H1 (cell line): ENCODE results near the gene ST14. TPM values are rescaled to one million over a fixed set of nuclear protein-coding genes. Genes with fewer than 3 reads are reported as not detected.

Experiments
- CTCF ChIA-PET: fragments of 300-600 bp; sonication (Branson Sonifier 250); formaldehyde crosslinking; loops from one replicate; lab custom pipeline; 2021; ENCODE audit not compliant: partially characterized antibody; lab: Charles Lee
- POLR2A ChIA-PET: fragments of 300-600 bp; sonication (Branson Sonifier 250); formaldehyde crosslinking; loops from one replicate; lab custom pipeline; 2021; ENCODE audit warnings: inconsistent platforms; ENCODE audit not compliant: partially characterized antibody; lab: Charles Lee
- DNase-seq, 2 experiments: peaks; one replicate each; pipeline versions ENCODE4 v3.0.0 to v3.0.0-alpha.2; 2010 to 2022; ENCODE audit warnings: low spot score in 2 of 2, low read depth in 1 of 2, mixed read lengths in 1 of 2
- FAIRE-seq: peaks from 2 replicates; lab custom pipeline; 2011; peaks lifted over from hg19 to GRCh38; lab: Jason Lieb, UNC
- H2AFZ ChIP-seq: 2 replicates; pipeline ENCODE4 v1.8.1; 2012; ENCODE audit warnings: low read length, inconsistent platforms
- H2AK5ac ChIP-seq: 2 replicates; pipeline ENCODE4 v1.6.1; 2013; ENCODE audit warnings: low read depth, low read length
- H2BK120ac ChIP-seq: replicated peaks from 2 replicates; pipeline ENCODE3; 2013; ENCODE audit warnings: low read depth, low read length, inconsistent platforms
- H2BK12ac ChIP-seq: 2 replicates; pipeline ENCODE4 v1.6.1; 2013; ENCODE audit warnings: low read depth, low read length
- H2BK15ac ChIP-seq: 2 replicates; pipeline ENCODE4 v1.6.1; 2013; ENCODE audit warnings: low read length
- H2BK20ac ChIP-seq: 2 replicates; pipeline ENCODE4 v1.6.1; 2013; ENCODE audit warnings: low read length
- H2BK5ac ChIP-seq: 2 replicates; pipeline ENCODE4 v1.6.1; 2013; ENCODE audit warnings: low read depth, low read length
- H3K14ac ChIP-seq: 2 replicates; pipeline ENCODE4 v1.6.1; 2013; ENCODE audit warnings: inconsistent platforms; ENCODE audit not compliant: insufficient read length
- H3K18ac ChIP-seq: 2 replicates; pipeline ENCODE4 v1.6.1; 2013; ENCODE audit warnings: low read length; ENCODE audit errors: extremely low read depth
- H3K23ac ChIP-seq: 2 replicates; pipeline ENCODE4 v1.6.1; 2013; ENCODE audit warnings: inconsistent platforms; ENCODE audit not compliant: insufficient read length
- H3K23me2 ChIP-seq: 2 replicates; pipeline ENCODE4 v1.6.1; 2013; ENCODE audit warnings: low read depth, low read length
- H3K27ac ChIP-seq: 2 replicates; pipeline ENCODE4 v1.6.1; 2011; ENCODE audit warnings: low read depth, low read length, inconsistent platforms
- H3K27me3 ChIP-seq, 4 experiments: replicated peaks in 1 of 4; 1 replicate in 1 of 4; 2 replicates in 3 of 4; pipeline versions ENCODE4 v1.6.1 to v1.8.1; 2011 to 2013; ENCODE audit warnings: low read length in 3 of 4, mild to moderate bottlenecking in 3 of 4, inconsistent platforms in 2 of 4, mixed read lengths in 2 of 4, moderate library complexity in 1 of 4; ENCODE audit not compliant: control insufficient read depth in 3 of 4, insufficient read depth in 3 of 4; ENCODE audit errors: extremely low read depth in 1 of 4
- H3K36me3 ChIP-seq, 4 experiments: 2 replicates each; pipeline versions ENCODE4 v1.6.1 to v1.8.1; 2011 to 2013; ENCODE audit warnings: mild to moderate bottlenecking in 4 of 4, low read length in 3 of 4, moderate library complexity in 2 of 4, control low read depth in 1 of 4, inconsistent platforms in 1 of 4; ENCODE audit not compliant: insufficient read depth in 4 of 4, control insufficient read depth in 2 of 4
- H3K4ac ChIP-seq: replicated peaks from 2 replicates; pipeline ENCODE3; 2013; ENCODE audit warnings: low read length, low read depth, mixed read lengths, inconsistent platforms; ENCODE audit not compliant: insufficient read length
- H3K4me1 ChIP-seq, 4 experiments: replicated peaks in 1 of 4; 1 replicate in 1 of 4; 2 replicates in 3 of 4; pipeline versions ENCODE4 v1.6.1 to v1.8.1; 2011 to 2013; ENCODE audit warnings: low read length in 3 of 4, inconsistent platforms in 2 of 4, mixed read lengths in 1 of 4; ENCODE audit not compliant: insufficient read depth in 4 of 4, control insufficient read depth in 3 of 4
- H3K4me2 ChIP-seq, 2 experiments: 2 replicates each; pipeline versions ENCODE4 v1.6.1 to v1.8.1; 2011 to 2013; ENCODE audit warnings: low read depth in 2 of 2, low read length in 2 of 2, control low read depth in 1 of 2, inconsistent platforms in 1 of 2, mild to moderate bottlenecking in 1 of 2; ENCODE audit not compliant: insufficient read depth in 1 of 2
- H3K4me3 ChIP-seq, 4 experiments: fragments of 200-600, 300-600 bp in 1 of 4; sonication (generic), shearing (Covaris generic), sonication (Bioruptor Twin) in 1 of 4; 2 replicates each; pipeline versions ENCODE4 v1.5.1 to v1.8.1; 2011 to 2016; ENCODE audit warnings: low read length in 4 of 4, low read depth in 3 of 4, control low read depth in 2 of 4, inconsistent platforms in 2 of 4, mild to moderate bottlenecking in 2 of 4, mixed read lengths in 1 of 4, moderate library complexity in 1 of 4; ENCODE audit not compliant: insufficient read depth in 2 of 4; ENCODE audit errors: extremely low read depth in 1 of 4
- H3K56ac ChIP-seq: replicated peaks from 2 replicates; pipeline ENCODE3; 2013; ENCODE audit warnings: low read depth, mild to moderate bottlenecking, mixed read lengths, low read length, inconsistent platforms; ENCODE audit not compliant: insufficient read length
- H3K79me1 ChIP-seq: 2 replicates; pipeline ENCODE4 v1.6.1; 2013; ENCODE audit warnings: low read depth, low read length, control low read depth
- H3K79me2 ChIP-seq, 2 experiments: 2 replicates each; pipeline versions ENCODE4 v1.6.1 to v1.8.1; 2012 to 2013; ENCODE audit warnings: low read length in 2 of 2, mild to moderate bottlenecking in 2 of 2, inconsistent platforms in 1 of 2; ENCODE audit not compliant: insufficient read depth in 2 of 2, control insufficient read depth in 1 of 2
- H3K9ac ChIP-seq, 4 experiments: replicated peaks in 1 of 4; 1 replicate in 1 of 4; 2 replicates in 3 of 4; pipeline versions ENCODE4 v1.6.1 to v1.8.1; 2011 to 2013; ENCODE audit warnings: low read depth in 3 of 4, low read length in 3 of 4, control low read depth in 2 of 4, mild to moderate bottlenecking in 2 of 4, moderate library complexity in 2 of 4, inconsistent platforms in 1 of 4; ENCODE audit errors: extremely low read depth in 1 of 4
- H3K9me3 ChIP-seq, 2 experiments: 2 replicates each; pipeline versions ENCODE4 v1.6.1 to v1.8.1; 2012 to 2013; ENCODE audit warnings: mild to moderate bottlenecking in 2 of 2, moderate library complexity in 2 of 2, control low read depth in 1 of 2, inconsistent platforms in 1 of 2, low read depth in 1 of 2, low read length in 1 of 2, mixed read lengths in 1 of 2; ENCODE audit not compliant: insufficient read depth in 2 of 2
- H4K20me1 ChIP-seq, 2 experiments: replicated peaks in 1 of 2; 2 replicates each; pipeline versions ENCODE3 to v1.8.1; 2011 to 2013; ENCODE audit warnings: inconsistent platforms in 2 of 2, low read length in 2 of 2, mild to moderate bottlenecking in 1 of 2; ENCODE audit not compliant: insufficient read depth in 2 of 2, control insufficient read depth in 1 of 2
- H4K5ac ChIP-seq: 2 replicates; pipeline ENCODE4 v1.6.1; 2013; ENCODE audit warnings: low read length, low read depth, mixed read lengths, inconsistent platforms; ENCODE audit not compliant: insufficient read length
- H4K8ac ChIP-seq: 2 replicates; pipeline ENCODE4 v1.8.0; 2013; ENCODE audit warnings: mild to moderate bottlenecking, moderate library complexity, low read length, inconsistent platforms; ENCODE audit not compliant: insufficient read depth; ENCODE audit errors: extremely low read depth
- H4K91ac ChIP-seq: replicated peaks from 2 replicates; pipeline ENCODE3; 2013; ENCODE audit warnings: low read length, mixed read lengths, inconsistent platforms; ENCODE audit not compliant: insufficient read length
- ASH2L ChIP-seq: fragments of 200-600, 300-600 bp; sonication (generic); IDR thresholded peaks from one replicate; pipeline ENCODE4 v1.7.1; 2017; ENCODE audit warnings: low read length
- CBX8 ChIP-seq: fragments of 300-800, 300-1000 bp; sonication (generic); IDR thresholded peaks from 2 replicates; pipeline ENCODE4 v1.7.1; 2016; ENCODE audit warnings: low read depth, low read length, borderline replicate concordance
- CHD2 ChIP-seq: IDR thresholded peaks from 2 replicates; pipeline ENCODE4 v1.6.1; 2012; ENCODE audit warnings: low read length, improper control_type of control experiment
- POLR2A ChIP-seq, 2 experiments: IDR thresholded peaks; 1 replicate in 1 of 2; 2 replicates in 1 of 2; pipeline ENCODE4 v1.6.1; 2011; ENCODE audit warnings: low read depth in 2 of 2, low read length in 2 of 2, mild to moderate bottlenecking in 2 of 2; ENCODE audit errors: control extremely low read depth in 1 of 2
- RNF2 ChIP-seq: fragments of 200-900, 300-1000 bp; sonication (generic); IDR thresholded peaks from 2 replicates; pipeline ENCODE4 v1.7.1; 2016; ENCODE audit warnings: borderline replicate concordance, low read depth, mild to moderate bottlenecking, antibody characterized with exemption, low read length; ENCODE audit not compliant: poor library complexity, severe bottlenecking; ENCODE audit errors: missing control alignments
- SIN3A ChIP-seq, 2 experiments: IDR thresholded peaks in 1 of 2; conservative IDR thresholded peaks in 1 of 2; 2 replicates each; pipeline ENCODE4 v1.6.1; 2011 to 2012; ENCODE audit warnings: low read length in 2 of 2, improper control_type of control experiment in 1 of 2, low read depth in 1 of 2, mild to moderate bottlenecking in 1 of 2
- SUZ12 ChIP-seq: fragments of 200-600 bp; sonication (generic); IDR thresholded peaks from 2 replicates; pipeline ENCODE4 v1.6.1; 2012; ENCODE audit warnings: mild to moderate bottlenecking, inconsistent platforms, low read length, moderate library complexity, mixed read lengths
- WGBS, 2 experiments: shearing (Covaris generic) in 1 of 2; methylation state at CpG; one replicate each; pipeline versions ENCODE4 v1.1.6 to v1.1.7; 2013 to 2015; ENCODE audit warnings: low lambda C conversion rate in 2 of 2, mixed read lengths in 2 of 2, inconsistent platforms in 1 of 2, low coverage in 1 of 2, missing lambda C conversion rate in 1 of 2; ENCODE audit not compliant: insufficient replicate concordance in 2 of 2, insufficient coverage in 1 of 2, insufficient read length in 1 of 2; ENCODE audit errors: extremely low coverage in 1 of 2, missing lambda C conversion rate in 1 of 2; 5-methylcytosine and 5-hydroxymethylcytosine counted together
- polyA plus RNA-seq, 7 experiments: library from polyadenylated mRNA; depleted of rRNA in 3 of 7; stranded (reverse) in 5 of 7; unstranded in 2 of 7; fragments of >200 nt in 5 of 7; fragments of 200-250 nt in 2 of 7; gene quantifications; 1 replicate in 5 of 7; 2 replicates in 1 of 7; 4 replicates in 1 of 7; pipeline versions ENCODE4 v1.2.1 to v1.2.3, GENCODE V29; 2011 to 2013; ENCODE audit warnings: missing spikeins in 2 of 7, mixed read lengths in 2 of 7
- total RNA-seq: library from RNA; stranded (reverse); fragmentation: NEBNext Ultra II Directional; extraction: Animal tissue kit (Norgen Biotek cat#: 25700); gene quantifications from 2 replicates; pipeline ENCODE4 v1.2.1, GENCODE V29; 2021

Gene ST14
- total and polyA plus RNA-seq, 2 of the 8 experiments (the other 6 are each of a cell fraction or from before 2014, with no cell fraction given), result 22.4 to 24.9 TPM

DNA sequence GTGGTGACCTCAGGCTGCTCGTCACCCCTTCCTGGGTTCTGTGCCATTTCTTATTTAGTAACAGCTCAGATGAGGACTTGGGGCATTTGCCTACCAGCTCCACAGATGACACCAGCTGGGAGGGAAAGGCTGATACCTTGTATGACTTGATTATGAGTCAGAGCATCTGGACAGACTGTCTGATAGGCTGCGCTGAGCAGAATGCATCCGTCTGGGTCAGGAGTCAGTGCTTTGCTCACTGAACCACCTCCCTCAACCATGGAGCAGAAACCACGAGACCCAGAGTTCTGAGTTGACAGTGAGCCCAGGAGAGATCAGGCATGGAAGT is 6.8 kb downstream of the ST14 start:
- H3K4me1 ChIP-seq, result peaks cover 0 to 6% (median under 1%) of the 10 kb centered on the region in 4 experiments; a peak in 3 of 7 replicates
- H3K4me2 ChIP-seq, result no peak overlapping the region
- H3K4me3 ChIP-seq, result no peak overlapping the region
- H3K18ac ChIP-seq, result no peak overlapping the region
- H3K36me3 ChIP-seq, result no peaks in the 10 kb centered on the region
- no peaks in the 10 kb centered on the region for H3K79me2 ChIP-seq
- no peak overlapping the region for H3K56ac ChIP-seq
- ChIA-PET CTCF (interaction anchor here (0.7 to 2.5 kb wide), 3 partner anchors 11 to 34 kb away, joined by 3 to 7 read pairs (median 3); no protein-coding TSS in a partner anchor), POLR2A (no interaction called here)
- H2BK20ac ChIP-seq, result no peak overlapping the region
- no peak overlapping the region for H4K5ac ChIP-seq
- H2BK5ac ChIP-seq, result no peak overlapping the region
- H3K4ac ChIP-seq, result no peak overlapping the region
- H3K23ac ChIP-seq, result no peak overlapping the region
- H3K27ac ChIP-seq, result no peak overlapping the region
- FAIRE-seq, result no peak
- H3K9me3 ChIP-seq, result no peaks in the 10 kb centered on the region
- H2AK5ac ChIP-seq, result no peak overlapping the region
- H2BK120ac ChIP-seq, result no peak overlapping the region
- peaks cover 7 to 13% of the 10 kb centered on the region in 2 experiments for H4K20me1 ChIP-seq
- WGBS, 2 experiments, result 96% methylated on average over 4 of the region's 4 CpGs; no CpG with 5 or more reads in 1 of the 2 experiments
- no peak overlapping the region for H4K91ac ChIP-seq
- H4K8ac ChIP-seq, result no peak overlapping the region
- no peak for DNase-seq
- H3K14ac ChIP-seq, result no peak overlapping the region
- peaks cover 4 to 49% (median 37%) of the 10 kb centered on the region in 4 experiments for H3K27me3 ChIP-seq
- H3K9ac ChIP-seq, result no peak overlapping the region
- no peak overlapping the region for H2AFZ ChIP-seq
- H2BK15ac ChIP-seq, result no peak overlapping the region
- no peak overlapping the region for H2BK12ac ChIP-seq
- no peaks in the 10 kb centered on the region for H3K23me2 ChIP-seq
- H3K79me1 ChIP-seq, result no peaks in the 10 kb centered on the region; the same call in none of the 2 replicates
- no peak for TF ChIP-seq CHD2
- TF ChIP-seq SUZ12, result no peak
- no peak for TF ChIP-seq CBX8
- TF ChIP-seq RNF2, result no peak
- TF ChIP-seq ASH2L, result no peak
- TF ChIP-seq SIN3A (conservative IDR thresholded peaks at IDR 0.05 in 1 of 2, IDR thresholded peaks at IDR 0.05 in 1 of 2; ENCODE audit: low read depth in 1 of 2, low read length in 2 of 2), result no peak
- no peak for TF ChIP-seq POLR2A (IDR thresholded peaks at IDR 0.05; ENCODE audit: control extremely low read depth in 1 of 2, low read depth in 2 of 2, low read length in 2 of 2)
